H9 (cell line): ENCODE data around the gene GSTA3. TPM values are rescaled to one million over a fixed set of nuclear protein-coding genes. Genes with fewer than 3 reads are reported as not detected.

Experiments used
- DNase-seq: peaks from one replicate; pipeline ENCODE4 v3.0.0-alpha.2; 2017
- H2AFZ ChIP-seq: one replicate; pipeline ENCODE4 v1.6.1; 2013; ENCODE audit warnings: mild to moderate bottlenecking, low read length, control low read depth, moderate library complexity
- H2AK5ac ChIP-seq: 2 replicates; pipeline ENCODE4 v1.6.1; 2013; ENCODE audit warnings: low read length, control low read depth, mixed read lengths; ENCODE audit not compliant: insufficient read length
- H2BK120ac ChIP-seq: one replicate; pipeline ENCODE4 v1.6.1; 2013; ENCODE audit warnings: low read depth, mild to moderate bottlenecking, low read length, control low read depth, inconsistent platforms; ENCODE audit not compliant: poor library complexity, severe bottlenecking
- H2BK12ac ChIP-seq: 2 replicates; pipeline ENCODE4 v1.6.1; 2013; ENCODE audit warnings: low read length, control low read depth, mixed read lengths, low read depth; ENCODE audit not compliant: insufficient read length
- H2BK15ac ChIP-seq: 2 replicates; pipeline ENCODE4 v1.6.1; 2013; ENCODE audit warnings: low read depth, low read length, control low read depth
- H2BK20ac ChIP-seq: one replicate; pipeline ENCODE4 v1.6.1; 2013; ENCODE audit warnings: low read depth, mild to moderate bottlenecking, low read length, control low read depth, inconsistent platforms; ENCODE audit not compliant: poor library complexity, severe bottlenecking
- H2BK5ac ChIP-seq: 2 replicates; pipeline ENCODE4 v1.6.1; 2013; ENCODE audit warnings: low read length, control low read depth, mixed read lengths; ENCODE audit not compliant: insufficient read length
- H3K14ac ChIP-seq: 2 replicates; pipeline ENCODE4 v1.6.1; 2013; ENCODE audit warnings: low read length, control low read depth; ENCODE audit not compliant: insufficient read depth
- H3K18ac ChIP-seq: 2 replicates; pipeline ENCODE4 v1.6.1; 2013; ENCODE audit warnings: low read depth, mild to moderate bottlenecking, mixed read lengths, low read length, control low read depth; ENCODE audit not compliant: insufficient read length
- H3K23ac ChIP-seq: 2 replicates; pipeline ENCODE4 v1.6.1; 2013; ENCODE audit warnings: low read length, control low read depth, mixed read lengths, low read depth; ENCODE audit not compliant: insufficient read length
- H3K23me2 ChIP-seq: 2 replicates; pipeline ENCODE4 v1.6.1; 2013; ENCODE audit warnings: low read depth, mild to moderate bottlenecking, mixed read lengths, low read length, control low read depth; ENCODE audit not compliant: insufficient read length, poor library complexity, severe bottlenecking
- H3K27ac ChIP-seq: 2 replicates; pipeline ENCODE4 v1.5.1; 2013; ENCODE audit warnings: low read length, control low read depth, mixed read lengths, low read depth; ENCODE audit not compliant: insufficient read length
- H3K27me3 ChIP-seq: 2 replicates; pipeline ENCODE4 v1.6.1; 2013; ENCODE audit warnings: low read length, control low read depth, inconsistent platforms; ENCODE audit not compliant: insufficient read depth
- H3K4ac ChIP-seq: 2 replicates; pipeline ENCODE4 v1.6.1; 2013; ENCODE audit warnings: low read depth, mild to moderate bottlenecking, control low read depth, inconsistent platforms, low read length, moderate library complexity
- H3K4me1 ChIP-seq: 2 replicates; pipeline ENCODE4 v1.6.1; 2013; ENCODE audit warnings: low read length, control low read depth, inconsistent platforms; ENCODE audit not compliant: insufficient read depth
- H3K4me2 ChIP-seq: 2 replicates; pipeline ENCODE4 v1.6.1; 2013; ENCODE audit warnings: low read length, control low read depth, mixed read lengths; ENCODE audit not compliant: insufficient read length, insufficient read depth
- H3K56ac ChIP-seq: 2 replicates; pipeline ENCODE4 v1.6.1; 2013; ENCODE audit warnings: low read depth, mild to moderate bottlenecking, mixed read lengths, low read length, control low read depth; ENCODE audit not compliant: insufficient read length
- H3K79me1 ChIP-seq: 2 replicates; pipeline ENCODE4 v1.6.1; 2013; ENCODE audit warnings: low read depth, mild to moderate bottlenecking, moderate library complexity, low read length, control low read depth, inconsistent platforms; ENCODE audit not compliant: insufficient read depth, poor library complexity, severe bottlenecking
- H3K79me2 ChIP-seq: 2 replicates; pipeline ENCODE4 v1.6.1; 2013; ENCODE audit warnings: low read length, control low read depth, inconsistent platforms; ENCODE audit not compliant: insufficient read depth
- H3K9ac ChIP-seq: 2 replicates; pipeline ENCODE4 v1.6.1; 2013; ENCODE audit warnings: low read length, control low read depth, mixed read lengths; ENCODE audit not compliant: insufficient read length; ENCODE audit errors: extremely low read depth
- H3K9me3 ChIP-seq: one replicate; pipeline ENCODE4 v1.6.1; 2013; ENCODE audit warnings: low read depth, low read length, inconsistent platforms; ENCODE audit not compliant: control insufficient read depth
- H3T11ph ChIP-seq: one replicate; pipeline ENCODE4 v1.6.1; 2013; ENCODE audit warnings: mild to moderate bottlenecking, low read length, control low read depth, inconsistent platforms
- H4K20me1 ChIP-seq: one replicate; pipeline ENCODE4 v1.6.1; 2013; ENCODE audit not compliant: control insufficient read depth, insufficient read length, insufficient read depth
- H4K5ac ChIP-seq: 2 replicates; pipeline ENCODE4 v1.6.1; 2013; ENCODE audit warnings: low read depth, mild to moderate bottlenecking, mixed read lengths, low read length, control low read depth; ENCODE audit not compliant: insufficient read length
- H4K8ac ChIP-seq: replicated peaks from 2 replicates; pipeline ENCODE4 v1.6.1; 2013; ENCODE audit warnings: low read length, control low read depth, mixed read lengths, low read depth; ENCODE audit not compliant: insufficient read length
- H4K91ac ChIP-seq: 2 replicates; pipeline ENCODE4 v1.6.1; 2013; ENCODE audit warnings: low read depth, mild to moderate bottlenecking, moderate library complexity, mixed read lengths, low read length, control low read depth; ENCODE audit not compliant: insufficient read length
- H3K27ac Mint-ChIP-seq, 3 experiments: 2 replicates in 2 of 3; 3 replicates in 1 of 3; pipeline ENCODE4 v1.8.0; 2020 to 2021; ENCODE audit warnings: mixed read lengths in 3 of 3, mild to moderate bottlenecking in 1 of 3, moderate library complexity in 1 of 3
- H3K27me3 Mint-ChIP-seq: 2 replicates; pipeline ENCODE4 v1.8.0; 2021; ENCODE audit warnings: low read depth, mild to moderate bottlenecking, moderate library complexity, mixed read lengths
- H3K36me3 Mint-ChIP-seq, 3 experiments: 2 replicates in 2 of 3; 3 replicates in 1 of 3; pipeline ENCODE4 v1.8.0; 2020 to 2021; ENCODE audit warnings: low read depth in 3 of 3, mixed read lengths in 3 of 3; ENCODE audit not compliant: insufficient read depth in 1 of 3
- H3K4me1 Mint-ChIP-seq, 2 experiments: 2 replicates each; pipeline ENCODE4 v1.8.0; 2020; ENCODE audit warnings: mixed read lengths in 2 of 2
- H3K4me3 Mint-ChIP-seq, 2 experiments: 2 replicates in 1 of 2; 3 replicates in 1 of 2; pipeline ENCODE4 v1.8.0; 2020 to 2021; ENCODE audit warnings: mild to moderate bottlenecking in 2 of 2, mixed read lengths in 2 of 2, moderate library complexity in 1 of 2
- H3K9me3 Mint-ChIP-seq, 2 experiments: 2 replicates in 1 of 2; 3 replicates in 1 of 2; pipeline ENCODE4 v1.8.0; 2020; ENCODE audit warnings: mild to moderate bottlenecking in 2 of 2, mixed read lengths in 2 of 2, moderate library complexity in 1 of 2
- CTCF ChIP-seq: fragments of 200-600 bp; sonication (generic); conservative IDR thresholded peaks from 3 replicates; pipeline ENCODE4 v1.8.0; 2021; ENCODE audit warnings: antibody characterized with exemption, mild to moderate bottlenecking
- WGBS: extraction: QIAGEN DNeasy Blood & Tissue Kit; methylation state at CpG from one replicate; pipeline ENCODE4 v1.1.7; 2013; ENCODE audit warnings: missing lambda C conversion rate, low lambda C conversion rate, mixed read lengths; ENCODE audit not compliant: insufficient read length; ENCODE audit errors: extremely low coverage; 5-methylcytosine and 5-hydroxymethylcytosine counted together
- total RNA-seq: library from RNA; stranded (reverse); gene quantifications from 2 replicates; pipeline ENCODE4 v1.2.1, GENCODE V29; 2021

GSTA3 gene
- total RNA-seq, 1 experiment from 2014 or later, result not detected

- Mint-ChIP-seq H3K4me3 (no peak overlapping the region), H3K9me3 (no peaks in the 10 kb centered on the region), H3K27ac (no peak overlapping the region), H3K27me3 (no peaks in the 10 kb centered on the region; the same call in 1 of the 2 replicates), H3K36me3 (no peaks in the 10 kb centered on the region), H3K4me1 (peaks cover 3 to 4% of the 10 kb centered on the region in 2 experiments; a peak in 1 of 4 replicates)
- H2BK12ac ChIP-seq, result no peak overlapping the region
- TF ChIP-seq CTCF, result no peak
- no peaks in the 10 kb centered on the region for H3K9me3 ChIP-seq
- H3K23ac ChIP-seq, result no peak overlapping the region
- no peak overlapping the region for H4K8ac ChIP-seq
- no peaks in the 10 kb centered on the region for H3K23me2 ChIP-seq
- H3K9ac ChIP-seq, result no peak overlapping the region
- H2BK120ac ChIP-seq, result no peak overlapping the region
- H3K4me1 ChIP-seq, result no peaks in the 10 kb centered on the region
- WGBS, result no CpG with 5 or more reads among the region's 7 CpGs
- no peaks in the 10 kb centered on the region for H3K79me1 ChIP-seq
- H2BK5ac ChIP-seq, result no peak overlapping the region
- H2BK15ac ChIP-seq, result no peak overlapping the region
- H2AFZ ChIP-seq, result no peak overlapping the region
- H3K18ac ChIP-seq, result no peak overlapping the region
- DNase-seq, result no peak
- H3K56ac ChIP-seq, result no peak overlapping the region
- H4K20me1 ChIP-seq, result no peaks in the 10 kb centered on the region
- no peaks in the 10 kb centered on the region for H3K79me2 ChIP-seq
- H3K4me2 ChIP-seq, result no peak overlapping the region
- H3K14ac ChIP-seq, result no peak overlapping the region
- H4K91ac ChIP-seq, result no peak overlapping the region
- H3T11ph ChIP-seq, result no peak overlapping the region
- H3K27me3 ChIP-seq, result no peaks in the 10 kb centered on the region
- no peak overlapping the region for H3K4ac ChIP-seq
- no peak overlapping the region for H3K27ac ChIP-seq
- H4K5ac ChIP-seq, result no peak overlapping the region
- H2AK5ac ChIP-seq, result no peak overlapping the region
- H2BK20ac ChIP-seq, result no peak overlapping the region
These were observed 33.3 kb downstream of the GSTA3 start for GRCh38 chr6:52876056-52876787.
